Cardiac septum (tissue), 1 donor: Measurements from ENCODE around the gene NKX2-3. TPM values are rescaled to one million over a fixed set of nuclear protein-coding genes. Genes with fewer than 3 reads are reported as not detected.

Experiments
- DNase-seq: peaks from one replicate; pipeline ENCODE4 v3.0.0-alpha.2; 2020; ENCODE audit warnings: low spot score
- intact Hi-C: fragments of 100-400 bp; cut with DNase I; formaldehyde crosslinking; loops from one replicate; pipeline ENCODE4 v1.14.0; 2022
- long read RNA-seq: library from polyadenylated mRNA; unstranded; transcript quantifications from one replicate; pipeline ENCODE4 v2.0.0, GENCODE V29; 2021
- total RNA-seq: library from RNA; stranded (reverse); fragmentation: NEBNext Ultra II Directional; extraction: Animal tissue kit (Norgen Biotek cat#: 25700); gene quantifications from one replicate; pipeline ENCODE4 v1.2.1, GENCODE V29; 2021
- donor health status: DM: no; HTN: no; CAD: no.

The NKX2-3 gene
- total RNA-seq = not detected
- long read RNA-seq = 0 reads

GRCh38 chr10:99532687-99533495 lies at the start of gene NKX2-3:
NKX2-3 (plus strand) TSS chr10:99532942; CDS start chr10:99533132, 190 bp downstream.
- intact Hi-C loops = no loop called here

DNA sequence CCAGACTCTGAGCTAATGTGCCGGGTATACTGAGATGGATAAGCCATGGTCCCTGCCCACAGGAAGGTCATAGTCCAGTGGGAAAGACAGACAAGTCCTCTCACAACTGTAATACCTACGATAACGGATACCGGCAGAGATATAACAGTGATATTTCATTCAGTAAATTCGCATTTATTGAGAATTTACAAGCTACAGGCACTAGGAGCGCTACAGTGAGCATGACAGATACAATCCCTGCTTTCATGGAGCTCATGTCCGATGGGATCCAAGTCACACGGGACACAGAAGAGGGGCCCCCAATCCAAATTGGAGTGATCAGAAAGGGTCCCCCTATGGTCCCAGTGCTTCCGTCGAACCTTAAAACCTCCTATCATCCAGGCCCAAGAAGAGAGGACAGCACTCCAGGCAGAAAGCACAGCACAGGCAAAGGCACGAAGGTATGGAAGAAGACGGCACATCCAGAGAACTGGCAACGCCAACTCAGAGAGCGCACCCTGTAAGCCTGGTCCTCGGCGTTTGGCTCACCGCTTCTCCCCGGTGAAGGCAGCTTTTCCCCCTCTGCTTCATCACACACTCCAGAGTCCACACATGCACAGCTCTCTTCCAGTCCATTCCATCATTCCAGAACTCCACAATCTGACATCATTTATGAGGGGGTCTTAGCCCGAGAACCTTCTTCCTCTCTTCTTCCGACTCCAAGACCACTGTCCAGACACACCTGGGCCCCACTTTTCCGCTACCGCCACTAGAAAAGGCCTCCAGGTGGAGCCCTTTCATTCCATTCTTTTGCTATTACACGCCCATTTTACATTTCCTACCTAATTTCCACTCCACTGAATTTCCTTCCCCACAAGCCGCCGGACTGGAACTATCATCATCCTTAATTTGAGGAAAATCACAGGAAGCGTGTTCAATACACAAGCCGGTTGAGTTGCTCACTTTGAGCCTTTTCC lies 47.8 kb upstream of the NKX2-3 start:
- DNase-seq = no peak
- intact Hi-C loops = no loop called here

More at GRCh38 chr10:99532687-99533495, at the start of gene NKX2-3:
- peak; percentile 89 for DNase-seq

- intact Hi-C loops = no loop called here
These were observed 45.5 kb upstream of the NKX2-3 start for GRCh38 chr10:99487125-99487807.

DNA sequence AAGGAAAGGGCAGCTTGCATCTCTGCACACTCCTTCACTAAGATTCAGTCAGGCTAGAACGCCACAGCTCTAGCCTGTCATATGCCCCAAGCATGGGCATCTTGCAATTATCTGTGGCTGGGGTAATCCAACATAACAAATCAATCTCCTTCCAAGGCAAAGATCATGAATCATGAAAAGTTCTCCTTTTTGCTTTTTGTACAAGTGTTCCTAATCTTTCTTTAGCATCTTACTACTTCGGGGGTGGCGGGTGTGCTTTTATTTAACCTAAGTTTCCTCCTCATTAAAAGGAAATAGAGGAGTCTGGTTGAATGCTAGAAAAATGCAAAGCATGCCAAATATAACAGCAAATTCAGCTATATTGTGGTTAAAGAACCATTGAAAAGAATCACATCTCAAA lies 43.5 kb upstream of the NKX2-3 start:
- intact Hi-C loops = no loop called here
- DNase-seq = no peak

More at GRCh38 chr10:99487125-99487807, 45.5 kb upstream of the NKX2-3 start:
- no peak for DNase-seq

DNA sequence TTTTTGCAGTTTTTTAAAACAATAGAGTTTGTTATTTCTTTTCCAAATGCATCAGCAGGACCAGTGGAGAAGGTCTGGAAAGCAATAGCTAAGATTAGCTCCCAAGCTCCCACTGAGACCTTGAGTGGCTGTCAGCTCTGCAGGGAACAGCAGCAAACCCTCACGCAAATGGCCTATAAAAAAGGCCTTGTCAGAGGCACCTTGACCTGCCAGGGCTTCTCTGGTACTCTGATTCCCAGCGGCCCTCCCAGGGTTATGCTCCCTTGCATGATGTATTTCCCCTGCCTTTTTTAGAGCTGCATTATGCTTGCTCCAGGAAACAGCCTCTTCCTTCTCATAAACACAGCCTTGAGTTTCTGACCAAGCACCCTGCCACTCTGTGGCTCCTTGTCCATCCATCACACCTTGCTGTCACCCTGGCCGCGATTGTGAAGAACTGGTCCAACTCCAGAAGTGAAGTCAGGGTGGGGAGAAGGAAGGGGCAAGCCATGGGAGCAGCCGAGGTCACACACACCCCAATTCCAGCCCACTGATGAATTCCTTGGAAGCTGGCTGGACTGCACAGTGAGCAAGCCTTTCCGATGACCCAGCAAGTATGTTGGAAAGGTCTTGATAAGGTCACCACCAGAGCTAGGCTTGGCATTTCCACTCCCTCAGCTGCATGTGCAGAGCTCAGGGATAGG lies 35.3 kb upstream of the NKX2-3 start:
- intact Hi-C loops = no loop called here

GRCh38 chr10:99506416-99506815 lies 26.3 kb upstream of the NKX2-3 start:
- intact Hi-C loops = no loop called here
- no peak for DNase-seq

More for the DNA sequence above, 35.3 kb upstream of the NKX2-3 start:
- DNase-seq = no peak

DNA sequence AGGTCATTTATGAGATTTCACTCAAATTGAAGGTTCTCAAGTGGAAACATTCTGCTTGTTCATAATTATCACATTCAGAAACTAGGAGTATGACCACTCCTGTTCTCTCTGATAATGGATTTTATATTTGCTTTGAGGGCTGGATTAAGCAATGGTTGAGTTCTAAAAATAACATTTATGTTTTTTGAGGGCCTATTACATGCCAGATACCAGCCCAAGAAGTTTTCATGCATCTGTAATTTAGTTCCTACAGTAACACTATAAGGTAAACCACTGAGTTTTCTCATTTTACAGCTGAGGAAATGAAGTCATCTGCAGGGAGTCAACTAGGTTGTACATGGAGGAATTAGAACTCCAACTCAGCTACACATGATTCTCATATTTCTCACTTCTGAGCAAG lies 25.5 kb upstream of the NKX2-3 start:
- DNase-seq = no peak
- intact Hi-C loops = no loop called here

DNA sequence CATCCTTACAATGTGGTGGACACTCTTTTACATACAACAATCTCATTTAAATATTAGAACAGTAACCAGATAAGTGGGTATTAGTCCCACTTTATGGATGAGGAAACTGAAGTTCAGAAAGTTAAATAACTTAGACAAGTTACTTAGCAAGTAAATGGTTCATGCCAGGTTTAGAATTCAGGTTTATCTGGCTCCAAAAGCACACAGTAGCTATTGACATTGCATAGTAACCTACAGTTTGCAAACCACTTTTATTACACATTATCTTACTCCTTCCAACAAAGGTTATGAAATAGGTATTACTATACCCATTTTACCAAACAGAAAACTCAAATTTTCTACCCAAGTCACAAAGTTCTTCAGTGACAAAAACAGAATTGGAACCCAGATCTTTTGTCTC lies 19.7 kb upstream of the NKX2-3 start:
- intact Hi-C loops = no loop called here

GRCh38 chr10:99519690-99520039 lies 13.1 kb upstream of the NKX2-3 start:
- DNase-seq = no peak
- intact Hi-C loops = no loop called here

More for the DNA sequence above, 19.7 kb upstream of the NKX2-3 start:
- DNase-seq = no peak

DNA sequence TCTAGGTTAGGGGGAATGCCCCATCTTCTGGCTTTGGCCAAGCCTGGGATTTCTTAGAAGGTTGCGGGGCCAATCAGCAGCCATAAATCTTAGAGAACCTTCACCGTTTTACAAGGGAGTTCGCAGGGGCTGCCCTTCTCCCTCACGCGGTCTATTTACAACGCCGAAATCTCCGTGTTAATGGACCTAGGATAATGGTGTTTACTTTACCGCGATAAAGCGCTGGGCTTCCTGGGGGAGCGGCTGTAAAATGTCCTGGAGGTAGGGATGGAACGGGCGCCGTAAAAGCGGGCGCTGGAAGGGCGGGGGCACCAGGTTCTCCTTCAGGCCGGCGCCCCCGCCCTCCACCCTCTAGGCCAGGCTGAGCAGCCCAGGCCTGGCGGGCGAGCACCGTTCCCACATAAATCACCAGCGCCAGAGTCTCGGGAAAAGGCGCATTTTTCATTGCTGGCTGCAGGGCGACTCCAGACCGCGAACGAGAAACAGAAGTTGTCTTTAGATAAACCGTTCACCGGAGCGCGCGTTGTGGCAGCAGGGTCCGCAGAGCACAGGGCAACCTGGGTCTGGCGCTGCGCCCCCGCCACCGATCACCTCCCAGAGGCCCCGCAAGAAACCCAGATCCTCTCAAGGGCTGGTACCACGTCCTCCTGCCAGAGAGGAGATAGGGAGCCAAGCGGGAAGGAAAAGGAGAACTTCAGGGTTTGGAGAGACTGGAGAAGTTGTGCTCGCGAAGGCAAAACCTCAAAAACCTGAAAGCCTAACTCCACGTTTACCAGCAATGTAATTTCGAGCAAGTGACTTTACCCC lies 12.5 kb upstream of the NKX2-3 start:
- no peak for DNase-seq
- intact Hi-C loops = no loop called here

DNA sequence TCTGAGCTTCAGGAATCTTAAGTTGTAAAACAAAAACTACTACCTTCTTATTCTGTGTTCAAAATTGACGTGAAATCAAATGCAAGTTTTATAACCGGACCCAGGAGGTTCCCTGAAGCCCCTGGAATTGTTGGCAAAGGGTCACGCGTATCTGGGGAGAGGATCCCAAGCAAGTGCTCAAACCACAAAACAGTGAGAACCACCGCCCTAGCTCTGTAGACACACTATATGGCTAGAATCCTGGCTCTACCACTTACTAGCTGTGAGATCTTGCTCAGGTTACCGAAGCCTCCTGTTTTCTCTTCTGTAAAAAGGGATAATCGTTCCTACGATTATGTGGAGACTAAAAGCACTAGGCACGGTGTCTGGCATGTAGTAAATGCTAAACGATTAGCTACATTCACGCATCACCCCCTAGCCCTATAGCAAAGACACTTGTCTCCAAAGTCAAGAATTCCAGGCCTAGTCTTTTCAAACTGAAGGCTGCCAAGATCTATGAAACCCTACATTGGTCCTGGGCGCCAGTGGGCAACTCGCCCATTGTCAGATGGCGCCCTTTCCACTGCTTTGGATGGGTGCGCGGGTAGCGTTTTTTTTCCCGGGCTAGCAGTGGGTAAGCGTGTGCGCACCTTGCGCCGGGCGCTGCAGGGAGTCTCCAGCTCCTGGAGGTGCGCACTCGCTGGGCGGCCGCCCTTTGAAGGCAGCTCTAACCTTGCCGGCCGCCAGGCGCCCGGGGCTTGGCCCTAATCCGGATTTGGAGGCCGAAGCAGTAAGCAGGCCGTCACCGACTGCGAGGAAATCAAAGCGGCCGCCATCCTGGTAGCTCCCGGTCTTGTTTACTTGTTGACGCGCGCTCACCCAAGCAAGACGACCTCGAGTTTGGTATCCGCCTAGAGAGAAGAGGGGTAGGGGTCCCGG lies 11.6 kb upstream of the NKX2-3 start:
- intact Hi-C loops = no loop called here
- no peak for DNase-seq

DNA sequence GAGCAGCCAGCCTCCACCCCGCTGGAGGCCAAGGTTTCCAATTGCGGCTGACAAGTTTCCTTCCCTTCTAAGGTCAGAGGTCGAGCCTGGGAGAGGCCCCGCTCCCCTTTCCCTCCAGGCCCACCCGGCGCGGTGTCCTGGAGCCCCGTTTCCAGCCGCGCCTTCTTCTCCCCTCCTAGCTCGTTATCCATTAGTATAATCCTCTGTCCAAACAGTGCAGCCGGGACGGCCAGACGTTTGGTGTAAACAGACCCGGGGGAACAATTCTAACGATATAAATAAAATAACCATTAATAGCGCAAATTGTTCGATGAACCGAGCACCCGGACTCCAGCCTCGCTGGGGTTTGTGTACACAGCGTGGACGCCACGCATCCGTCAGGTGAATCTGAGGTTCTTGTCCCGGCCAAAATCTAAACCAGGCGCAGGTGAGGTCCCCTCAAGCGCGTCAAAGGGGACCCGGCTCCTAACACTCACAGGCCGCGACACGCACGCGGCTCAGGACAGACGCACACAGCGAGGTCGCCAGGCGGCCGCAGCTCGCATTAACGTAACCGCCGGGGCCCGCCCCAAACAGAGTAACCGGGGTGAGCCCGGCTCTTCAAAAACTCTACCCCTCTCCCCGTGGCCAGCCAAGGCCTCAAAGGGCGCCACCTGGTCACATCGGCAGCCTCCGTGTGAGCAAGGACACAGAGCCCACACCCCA lies 10.8 kb upstream of the NKX2-3 start:
- DNase-seq = no peak
- intact Hi-C loops = no loop called here

GRCh38 chr10:99522470-99523250 lies 10.1 kb upstream of the NKX2-3 start:
- DNase-seq = no peak
- intact Hi-C loops = no loop called here

DNA sequence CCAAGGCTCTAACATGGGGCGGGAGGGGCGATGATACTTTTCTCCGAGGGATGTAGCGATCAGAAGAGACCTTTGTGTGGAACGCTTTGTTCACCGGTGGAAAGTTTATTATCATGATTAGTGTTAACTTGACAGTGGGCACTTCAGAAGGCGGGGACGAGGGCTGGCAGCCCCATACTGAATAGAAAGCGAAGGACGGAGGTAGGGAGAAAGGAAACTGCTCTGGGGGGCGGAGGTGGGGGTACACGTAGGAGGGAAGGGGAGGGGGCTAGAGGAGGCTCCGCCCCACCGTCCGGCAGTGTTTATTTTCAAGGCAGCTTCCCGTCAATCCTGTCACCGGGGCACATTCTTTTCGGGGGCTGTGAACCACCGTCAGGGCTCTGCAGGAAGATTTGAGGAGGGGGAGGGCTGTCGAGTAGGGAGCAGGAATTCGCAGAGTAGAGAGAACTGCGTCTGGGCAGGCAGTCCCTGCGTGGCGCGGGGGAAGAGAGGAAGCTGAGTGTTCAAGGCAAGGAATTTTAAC lies 9.4 kb upstream of the NKX2-3 start:
- intact Hi-C loops = no loop called here
- no peak for DNase-seq

GRCh38 chr10:99524050-99524666 lies 8.6 kb upstream of the NKX2-3 start:
- no peak for DNase-seq
- intact Hi-C loops = no loop called here
